DND-41 (cell line): ENCODE data around the gene CCDC91.

Experiments
- ATAC-seq: fragments of 200-7000 bp; cut with Tn5 transposase; 3 replicates; pipeline ENCODE4 v1.9.1; 2021; ENCODE audit warnings: low read depth; ENCODE audit not compliant: insufficient read depth
- DNase-seq: peaks from one replicate; pipeline ENCODE4 v3.0.0-alpha.2; 2020
- H2AFZ ChIP-seq: 2 replicates; pipeline ENCODE4 v1.6.0; 2012; ENCODE audit warnings: low read depth, low read length
- H3K27ac ChIP-seq: 2 replicates; pipeline ENCODE4 v1.5.1; 2012; ENCODE audit warnings: low read length, inconsistent platforms
- H3K27me3 ChIP-seq: fragments of 200-600 bp; sonication (generic); 2 replicates; pipeline ENCODE4 v1.6.0; 2012; ENCODE audit warnings: low read length, mild to moderate bottlenecking, inconsistent platforms; ENCODE audit not compliant: insufficient read depth, poor library complexity
- H3K36me3 ChIP-seq: 2 replicates; pipeline ENCODE4 v1.5.1; 2012; ENCODE audit warnings: low read length, inconsistent platforms; ENCODE audit not compliant: insufficient read depth
- H3K4me1 ChIP-seq: 2 replicates; pipeline ENCODE4 v1.5.1; 2012; ENCODE audit warnings: mild to moderate bottlenecking, low read length; ENCODE audit not compliant: insufficient read depth
- H3K4me2 ChIP-seq: 2 replicates; pipeline ENCODE4 v1.6.0; 2012; ENCODE audit warnings: mild to moderate bottlenecking, moderate library complexity, low read length, inconsistent platforms; ENCODE audit not compliant: insufficient read depth
- H3K4me3 ChIP-seq, 2 experiments: fragments of 200-600 bp in 1 of 2; shearing (Covaris generic) in 1 of 2; 2 replicates each; pipeline ENCODE4 v1.5.1; 2012 to 2016; ENCODE audit warnings: inconsistent platforms in 2 of 2, low read length in 2 of 2, mild to moderate bottlenecking in 2 of 2, low read depth in 1 of 2, moderate library complexity in 1 of 2
- H3K79me2 ChIP-seq: 2 replicates; pipeline ENCODE4 v1.6.0; 2012; ENCODE audit warnings: low read length, inconsistent platforms; ENCODE audit not compliant: insufficient read depth
- H3K9ac ChIP-seq: 2 replicates; pipeline ENCODE4 v1.6.0; 2012; ENCODE audit warnings: low read depth, mild to moderate bottlenecking, inconsistent platforms, low read length, moderate library complexity
- H3K9me3 ChIP-seq: 2 replicates; pipeline ENCODE4 v1.5.1; 2012; ENCODE audit warnings: low read length, moderate library complexity, mild to moderate bottlenecking, inconsistent platforms; ENCODE audit not compliant: insufficient read depth, severe bottlenecking
- H4K20me1 ChIP-seq: 2 replicates; pipeline ENCODE4 v1.6.0; 2012; ENCODE audit warnings: low read length; ENCODE audit not compliant: insufficient read depth
- CTCF ChIP-seq: IDR thresholded peaks from 2 replicates; pipeline ENCODE4 v1.5.1; 2012; ENCODE audit warnings: borderline replicate concordance, low read length, moderate library complexity, mild to moderate bottlenecking; ENCODE audit not compliant: poor library complexity, severe bottlenecking; ENCODE audit errors: extremely low read depth
- EZH2 ChIP-seq: IDR thresholded peaks from 3 replicates; pipeline ENCODE4 v1.6.1; 2012; ENCODE audit warnings: borderline replicate concordance, low read depth, mild to moderate bottlenecking, moderate library complexity, low read length, inconsistent platforms; ENCODE audit not compliant: severe bottlenecking

Gene CCDC91

GRCh38 chr12:28177905-28178304, 12.4 kb upstream of the CCDC91 start:
- DNase-seq: no peak
- no peaks in the 10 kb centered on the region for H3K79me2 ChIP-seq
- H2AFZ ChIP-seq: no peak overlapping the region
- no peaks in the 10 kb centered on the region for H3K27me3 ChIP-seq
- no peaks in the 10 kb centered on the region for H3K9me3 ChIP-seq
- no peaks in the 10 kb centered on the region for H4K20me1 ChIP-seq
- TF ChIP-seq CTCF: no peak
- TF ChIP-seq EZH2: no peak
- no peak overlapping the region for H3K4me3 ChIP-seq
- no peak for ATAC-seq
- H3K36me3 ChIP-seq: no peaks in the 10 kb centered on the region
- no peaks in the 10 kb centered on the region for H3K4me1 ChIP-seq
- no peak overlapping the region for H3K4me2 ChIP-seq
- H3K27ac ChIP-seq: no peak overlapping the region
- H3K9ac ChIP-seq: no peak overlapping the region

DNA sequence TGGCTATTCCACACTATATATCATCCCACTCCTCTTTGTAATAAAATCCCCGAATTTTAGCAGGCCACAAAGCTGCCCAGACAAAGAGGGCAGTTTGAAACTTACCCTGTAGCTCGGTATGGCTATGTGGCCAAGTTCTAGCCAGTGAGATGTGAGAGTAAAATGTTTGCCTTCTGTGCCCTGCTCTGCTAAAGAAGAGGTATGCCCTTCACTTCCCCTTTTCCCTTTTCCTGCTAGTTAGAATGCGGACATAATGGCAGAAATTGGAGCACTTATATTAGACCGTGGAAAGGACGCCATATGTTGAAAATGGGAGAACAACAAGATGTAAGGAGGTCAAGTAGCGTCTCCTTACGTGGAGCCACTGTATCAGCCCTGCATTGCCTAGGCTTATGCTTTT, 11.5 kb upstream of the CCDC91 start:
- H3K4me2 ChIP-seq: no peak overlapping the region
- H3K9me3 ChIP-seq: no peaks in the 10 kb centered on the region
- H3K27ac ChIP-seq: no peak overlapping the region
- ATAC-seq: no peak
- H3K27me3 ChIP-seq: no peaks in the 10 kb centered on the region
- DNase-seq: no peak
- H3K79me2 ChIP-seq: no peaks in the 10 kb centered on the region
- H4K20me1 ChIP-seq: no peaks in the 10 kb centered on the region
- H2AFZ ChIP-seq: no peak overlapping the region
- no peaks in the 10 kb centered on the region for H3K36me3 ChIP-seq
- no peak overlapping the region for H3K4me3 ChIP-seq
- no peak overlapping the region for H3K9ac ChIP-seq
- no peak for TF ChIP-seq EZH2
- TF ChIP-seq CTCF: no peak
- H3K4me1 ChIP-seq: no peaks in the 10 kb centered on the region

DNA sequence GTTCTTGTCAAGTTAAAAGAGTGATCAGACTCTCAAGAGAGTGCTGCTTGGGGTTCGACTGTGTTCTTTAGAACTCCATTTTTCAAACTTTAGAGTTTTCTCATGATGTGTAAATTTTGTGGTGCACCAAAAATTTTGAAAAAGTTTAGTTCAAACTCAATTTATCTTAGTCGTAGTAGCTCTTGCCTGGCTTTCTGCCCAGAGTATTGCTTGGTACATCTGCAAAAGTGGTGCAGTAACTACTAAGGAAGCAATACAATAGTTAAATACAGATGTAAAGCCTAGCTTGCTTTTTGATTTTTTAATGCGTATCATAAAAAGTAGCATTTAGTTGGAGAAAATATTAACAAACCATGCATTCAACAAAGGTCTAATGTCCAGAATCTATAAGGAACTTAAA, 9.5 kb upstream of the CCDC91 start:
- no peaks in the 10 kb centered on the region for H3K4me1 ChIP-seq
- ATAC-seq (no peak), DNase-seq (no peak)
- H2AFZ ChIP-seq: no peak overlapping the region
- no peaks in the 10 kb centered on the region for H3K27me3 ChIP-seq
- H3K9me3 ChIP-seq: no peaks in the 10 kb centered on the region
- H3K4me2 ChIP-seq: no peak overlapping the region
- H3K27ac ChIP-seq: no peak overlapping the region
- H4K20me1 ChIP-seq: no peaks in the 10 kb centered on the region
- H3K9ac ChIP-seq: no peak overlapping the region
- no peaks in the 10 kb centered on the region for H3K79me2 ChIP-seq
- TF ChIP-seq EZH2 (no peak), CTCF (no peak)
- H3K36me3 ChIP-seq: no peaks in the 10 kb centered on the region
- no peak overlapping the region for H3K4me3 ChIP-seq

- H3K27ac ChIP-seq: no peak overlapping the region
- H3K27me3 ChIP-seq: no peaks in the 10 kb centered on the region
- DNase-seq (no peak), ATAC-seq (no peak)
- H3K4me1 ChIP-seq: peaks cover 14% of the 10 kb centered on the region
- H3K9me3 ChIP-seq: no peaks in the 10 kb centered on the region
- H3K4me3 ChIP-seq: no peak overlapping the region
- TF ChIP-seq EZH2: no peak
- no peak for TF ChIP-seq CTCF
- H4K20me1 ChIP-seq: no peaks in the 10 kb centered on the region
- no peak overlapping the region for H2AFZ ChIP-seq
- H3K36me3 ChIP-seq: no peaks in the 10 kb centered on the region
- H3K4me2 ChIP-seq: no peak overlapping the region
- H3K79me2 ChIP-seq: peaks cover 2% of the 10 kb centered on the region
- no peak overlapping the region for H3K9ac ChIP-seq
Measured at GRCh38 chr12:28184375-28184774, 5.9 kb upstream of the CCDC91 start.
